DND-41 (cell line): ENCODE measurements around the gene PIEZO2.

ENCODE experiments used
- ATAC-seq: fragments of 200-7000 bp; cut with Tn5 transposase; 3 replicates; pipeline ENCODE4 v1.9.1; 2021; ENCODE audit warnings: low read depth; ENCODE audit not compliant: insufficient read depth
- DNase-seq: peaks from one replicate; pipeline ENCODE4 v3.0.0-alpha.2; 2020
- H2AFZ ChIP-seq: 2 replicates; pipeline ENCODE4 v1.6.0; 2012; ENCODE audit warnings: low read depth, low read length
- H3K27ac ChIP-seq: 2 replicates; pipeline ENCODE4 v1.5.1; 2012; ENCODE audit warnings: low read length, inconsistent platforms
- H3K27me3 ChIP-seq: fragments of 200-600 bp; sonication (generic); 2 replicates; pipeline ENCODE4 v1.6.0; 2012; ENCODE audit warnings: low read length, mild to moderate bottlenecking, inconsistent platforms; ENCODE audit not compliant: insufficient read depth, poor library complexity
- H3K36me3 ChIP-seq: 2 replicates; pipeline ENCODE4 v1.5.1; 2012; ENCODE audit warnings: low read length, inconsistent platforms; ENCODE audit not compliant: insufficient read depth
- H3K4me1 ChIP-seq: 2 replicates; pipeline ENCODE4 v1.5.1; 2012; ENCODE audit warnings: mild to moderate bottlenecking, low read length; ENCODE audit not compliant: insufficient read depth
- H3K4me2 ChIP-seq: 2 replicates; pipeline ENCODE4 v1.6.0; 2012; ENCODE audit warnings: mild to moderate bottlenecking, moderate library complexity, low read length, inconsistent platforms; ENCODE audit not compliant: insufficient read depth
- H3K4me3 ChIP-seq, 2 experiments: fragments of 200-600 bp in 1 of 2; shearing (Covaris generic) in 1 of 2; 2 replicates each; pipeline ENCODE4 v1.5.1; 2012 to 2016; ENCODE audit warnings: inconsistent platforms in 2 of 2, low read length in 2 of 2, mild to moderate bottlenecking in 2 of 2, low read depth in 1 of 2, moderate library complexity in 1 of 2
- H3K79me2 ChIP-seq: 2 replicates; pipeline ENCODE4 v1.6.0; 2012; ENCODE audit warnings: low read length, inconsistent platforms; ENCODE audit not compliant: insufficient read depth
- H3K9ac ChIP-seq: 2 replicates; pipeline ENCODE4 v1.6.0; 2012; ENCODE audit warnings: low read depth, mild to moderate bottlenecking, inconsistent platforms, low read length, moderate library complexity
- H3K9me3 ChIP-seq: 2 replicates; pipeline ENCODE4 v1.5.1; 2012; ENCODE audit warnings: low read length, moderate library complexity, mild to moderate bottlenecking, inconsistent platforms; ENCODE audit not compliant: insufficient read depth, severe bottlenecking
- H4K20me1 ChIP-seq: 2 replicates; pipeline ENCODE4 v1.6.0; 2012; ENCODE audit warnings: low read length; ENCODE audit not compliant: insufficient read depth
- EZH2 ChIP-seq: IDR thresholded peaks from 3 replicates; pipeline ENCODE4 v1.6.1; 2012; ENCODE audit warnings: borderline replicate concordance, low read depth, mild to moderate bottlenecking, moderate library complexity, low read length, inconsistent platforms; ENCODE audit not compliant: severe bottlenecking
- TF ChIP-seq, protein P1 (sequence below): IDR thresholded peaks from 2 replicates; pipeline ENCODE4 v1.5.1; 2012; ENCODE audit warnings: borderline replicate concordance, low read length, moderate library complexity, mild to moderate bottlenecking; ENCODE audit not compliant: poor library complexity, severe bottlenecking; ENCODE audit errors: extremely low read depth

PIEZO2 gene

DNA sequence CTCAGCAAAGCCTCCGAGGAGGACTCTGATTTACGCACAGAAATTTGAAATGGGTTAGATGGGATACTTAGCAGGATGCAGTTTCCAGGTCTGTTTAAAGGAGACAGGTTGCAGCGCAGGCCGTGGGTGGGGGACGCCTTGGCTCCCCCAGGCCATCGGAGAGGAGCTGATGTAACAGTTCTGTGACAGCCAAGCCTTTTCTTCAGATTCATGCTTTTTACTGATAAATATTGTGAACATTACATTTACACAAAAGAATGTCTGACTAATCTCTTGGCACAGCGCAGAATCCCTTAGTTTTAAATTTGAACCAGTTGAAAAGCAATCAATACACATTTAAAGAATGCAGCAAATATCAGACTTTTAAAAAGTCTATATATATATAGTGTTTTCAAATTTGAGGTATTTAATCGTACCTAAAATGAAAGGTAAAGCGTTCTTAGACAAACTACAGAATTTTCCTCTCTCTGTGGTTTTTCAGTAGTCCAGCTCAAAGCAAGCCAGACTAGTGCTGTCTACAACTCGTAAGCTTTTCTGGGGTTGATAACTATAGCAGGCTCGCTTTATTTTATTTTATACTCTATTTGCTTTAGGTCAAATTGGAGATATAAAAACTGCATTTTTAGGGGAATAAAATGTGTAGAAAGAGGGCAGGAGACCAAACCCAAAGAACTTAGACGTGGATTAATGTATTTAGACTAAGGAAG, 221.9 kb downstream of the PIEZO2 start:
- Histone ChIP-seq H3K4me3 (no peak overlapping the region), H3K27me3 (no peaks in the 10 kb centered on the region), H3K4me2 (no peak overlapping the region), H4K20me1 (no peaks in the 10 kb centered on the region), H3K4me1 (no peaks in the 10 kb centered on the region), H3K9me3 (no peaks in the 10 kb centered on the region), H3K79me2 (no peaks in the 10 kb centered on the region), H3K27ac (no peak overlapping the region), H3K36me3 (no peaks in the 10 kb centered on the region), H3K9ac (no peak overlapping the region), H2AFZ (no peak overlapping the region)
- ATAC-seq (no peak), DNase-seq (no peak)
- TF ChIP-seq EZH2 = no peak
- TF ChIP-seq, protein P1, sequence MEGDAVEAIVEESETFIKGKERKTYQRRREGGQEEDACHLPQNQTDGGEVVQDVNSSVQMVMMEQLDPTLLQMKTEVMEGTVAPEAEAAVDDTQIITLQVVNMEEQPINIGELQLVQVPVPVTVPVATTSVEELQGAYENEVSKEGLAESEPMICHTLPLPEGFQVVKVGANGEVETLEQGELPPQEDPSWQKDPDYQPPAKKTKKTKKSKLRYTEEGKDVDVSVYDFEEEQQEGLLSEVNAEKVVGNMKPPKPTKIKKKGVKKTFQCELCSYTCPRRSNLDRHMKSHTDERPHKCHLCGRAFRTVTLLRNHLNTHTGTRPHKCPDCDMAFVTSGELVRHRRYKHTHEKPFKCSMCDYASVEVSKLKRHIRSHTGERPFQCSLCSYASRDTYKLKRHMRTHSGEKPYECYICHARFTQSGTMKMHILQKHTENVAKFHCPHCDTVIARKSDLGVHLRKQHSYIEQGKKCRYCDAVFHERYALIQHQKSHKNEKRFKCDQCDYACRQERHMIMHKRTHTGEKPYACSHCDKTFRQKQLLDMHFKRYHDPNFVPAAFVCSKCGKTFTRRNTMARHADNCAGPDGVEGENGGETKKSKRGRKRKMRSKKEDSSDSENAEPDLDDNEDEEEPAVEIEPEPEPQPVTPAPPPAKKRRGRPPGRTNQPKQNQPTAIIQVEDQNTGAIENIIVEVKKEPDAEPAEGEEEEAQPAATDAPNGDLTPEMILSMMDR = no peak

DNA sequence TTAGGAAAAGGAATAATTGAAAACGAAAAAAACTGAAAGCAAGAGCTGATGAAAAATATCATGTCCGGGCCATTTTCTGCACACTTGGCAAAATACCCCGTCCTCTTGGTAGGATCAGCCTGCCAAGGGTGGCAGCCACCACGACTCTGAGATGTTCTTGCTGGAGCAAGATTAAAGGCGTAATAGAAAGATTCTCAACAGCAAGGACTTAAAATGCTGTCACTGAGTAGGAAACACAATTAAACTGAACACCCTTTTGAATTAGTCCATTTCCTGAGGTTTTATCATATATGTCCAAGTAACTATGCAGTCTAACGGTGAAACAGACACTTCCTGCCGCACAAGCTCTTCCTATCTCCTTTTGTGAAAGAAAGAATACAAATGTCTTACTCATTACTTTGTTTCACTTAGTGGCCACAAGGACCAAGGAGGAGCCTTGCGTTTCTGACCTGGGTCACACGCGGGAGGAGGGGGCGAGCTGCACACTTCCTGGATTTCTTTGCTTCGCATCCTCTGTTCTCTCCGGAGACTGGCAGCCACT, 222.7 kb downstream of the PIEZO2 start:
- Histone ChIP-seq H3K27me3 (no peaks in the 10 kb centered on the region), H3K27ac (no peak overlapping the region), H3K9me3 (no peaks in the 10 kb centered on the region), H3K9ac (no peak overlapping the region), H4K20me1 (no peaks in the 10 kb centered on the region), H3K4me1 (no peaks in the 10 kb centered on the region), H3K79me2 (no peaks in the 10 kb centered on the region), H3K4me3 (no peak overlapping the region), H3K36me3 (no peaks in the 10 kb centered on the region), H3K4me2 (no peak overlapping the region), H2AFZ (no peak overlapping the region)
- TF ChIP-seq EZH2 = no peak
- TF ChIP-seq, protein P1 = no peak
- no peak for DNase-seq
- ATAC-seq = no peak

DNA sequence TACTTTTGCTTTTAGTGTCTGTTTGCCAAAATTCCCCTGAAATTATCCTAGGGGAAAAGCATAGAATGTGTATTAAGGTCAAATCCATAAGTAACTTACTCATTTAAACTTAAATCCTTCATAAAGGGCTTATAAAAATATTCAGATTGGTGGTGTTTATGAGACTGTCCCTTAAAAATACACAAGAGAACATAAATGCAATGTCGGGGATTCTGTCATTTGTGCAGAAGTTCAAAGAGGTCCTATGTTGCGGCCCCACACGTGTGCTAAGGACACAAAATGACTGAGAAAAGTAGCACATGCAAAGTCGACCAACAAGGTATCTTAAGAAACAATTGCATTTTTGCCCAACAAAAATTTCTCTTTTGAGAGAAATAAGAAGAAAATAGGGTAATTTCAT, 225.1 kb downstream of the PIEZO2 start:
- ATAC-seq (no peak), DNase-seq (no peak)
- Histone ChIP-seq H2AFZ (no peak overlapping the region), H3K27me3 (no peaks in the 10 kb centered on the region), H3K4me2 (no peak overlapping the region), H3K79me2 (no peaks in the 10 kb centered on the region), H3K4me3 (no peak overlapping the region), H3K36me3 (no peaks in the 10 kb centered on the region), H3K9ac (no peak overlapping the region), H3K9me3 (no peaks in the 10 kb centered on the region), H4K20me1 (no peaks in the 10 kb centered on the region), H3K4me1 (no peaks in the 10 kb centered on the region), H3K27ac (no peak overlapping the region)
- no peak for TF ChIP-seq EZH2
- TF ChIP-seq, protein P1 = no peak
